GM19455 (cell line): ENCODE results near the gene GRM1.
"Not testable (repeated sequence)": the region's sequence is repeated elsewhere in the genome, so short reads cannot be mapped to it uniquely, and the experiment has no call there.

Experiments
- ATAC-seq: cut with Tn5 transposase; IDR thresholded peaks from one replicate; pipeline ENCODE4 v1.9.1; 2021; ENCODE audit not compliant: unreplicated experiment

GRM1 gene

GRCh38 chr6:146267946-146268345 lies 239.1 kb downstream of the GRM1 start:
- ATAC-seq = no peak

DNA sequence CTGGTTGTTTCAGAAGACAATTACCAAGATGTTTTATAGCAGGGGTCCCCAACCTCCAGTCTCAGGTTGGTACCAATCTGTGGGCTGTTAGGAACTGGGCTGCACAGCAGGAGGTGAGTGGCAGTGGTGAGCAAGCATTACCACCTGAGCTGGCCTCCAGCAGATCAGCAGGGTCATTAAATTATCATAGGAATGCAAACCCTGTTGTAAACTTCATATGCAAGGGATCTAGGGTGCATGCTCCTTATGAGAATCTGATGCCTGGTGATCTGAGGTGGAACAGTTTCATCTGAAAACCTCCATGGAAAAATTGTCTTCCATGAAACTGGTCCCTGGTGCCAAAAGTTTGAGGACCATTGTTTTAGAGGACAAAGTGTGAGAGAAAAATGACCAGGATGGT lies 240.6 kb downstream of the GRM1 start:
- ATAC-seq = no peak

DNA sequence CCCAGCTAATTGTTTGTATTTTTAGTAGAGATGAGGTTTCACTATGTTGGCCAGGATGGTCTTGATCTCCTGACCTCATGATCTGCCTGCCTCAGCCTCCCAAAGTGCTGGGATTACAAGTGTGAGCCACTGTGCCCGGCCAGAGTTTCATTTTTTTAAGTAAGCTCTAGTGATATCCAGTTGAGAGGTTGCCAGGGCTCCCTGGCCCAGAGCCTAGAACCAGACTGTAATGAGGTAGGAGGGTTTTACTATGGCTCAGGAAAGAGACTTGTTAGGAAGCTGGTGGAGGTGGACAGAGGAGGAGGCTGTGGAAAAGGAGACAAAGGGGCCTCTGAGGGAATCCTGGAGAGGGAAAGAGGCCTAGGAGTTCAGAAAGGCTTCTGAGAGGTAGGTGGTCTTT lies 242.3 kb downstream of the GRM1 start:
- ATAC-seq = not testable (repeated sequence)

DNA sequence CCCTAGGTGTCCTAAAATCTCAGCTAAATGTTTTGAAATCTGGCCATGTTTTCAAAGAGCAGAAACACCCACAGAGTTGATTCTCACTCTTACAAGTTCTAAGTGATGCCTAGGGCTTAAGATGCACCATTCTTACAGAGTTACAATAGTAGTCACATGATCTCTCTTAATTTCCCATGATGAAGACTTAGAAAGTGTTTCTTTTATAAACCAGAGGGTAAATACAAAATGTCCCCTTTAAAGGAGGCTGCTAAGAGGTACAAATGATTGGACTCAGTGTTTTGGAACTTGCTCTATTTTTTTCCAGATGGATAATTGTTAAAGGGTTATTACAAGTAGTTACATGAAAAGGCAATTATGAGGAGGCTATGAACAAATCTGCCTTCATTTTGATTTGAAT lies 244.6 kb downstream of the GRM1 start:
- no peak for ATAC-seq

- no peak for ATAC-seq
These were observed 248.3 kb downstream of the GRM1 start for GRCh38 chr6:146277142-146277541.

DNA sequence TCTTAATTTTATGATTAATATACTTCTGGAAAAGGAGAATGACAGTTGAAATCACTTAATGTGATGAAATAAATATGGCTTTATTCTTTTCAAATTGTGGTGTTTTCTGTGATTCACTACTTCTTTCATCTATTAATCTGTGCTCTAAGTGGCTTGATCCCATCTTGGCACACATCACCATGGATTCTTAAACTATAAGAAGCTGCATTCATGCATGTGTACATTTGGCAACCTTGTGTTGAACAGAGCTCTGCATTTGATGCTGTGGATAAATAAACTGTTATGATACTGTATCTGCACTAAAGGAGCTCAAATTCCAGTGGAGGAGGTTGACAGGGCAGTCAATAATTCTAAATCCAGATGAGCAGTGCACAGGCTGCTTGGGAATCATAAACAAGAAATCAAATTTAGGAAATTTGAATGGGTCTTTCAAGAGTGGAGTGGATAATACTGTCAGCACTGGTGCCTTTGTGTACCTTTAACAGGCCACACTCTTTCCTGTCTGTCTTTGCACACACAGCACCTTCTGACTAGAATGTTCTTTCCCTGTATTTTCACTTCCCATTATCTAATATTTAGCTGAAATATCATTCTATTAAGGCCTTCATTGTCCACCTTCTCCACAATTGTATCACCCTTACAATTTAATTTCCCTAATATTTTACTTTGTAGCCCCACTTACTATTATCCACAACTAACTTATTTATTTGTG lies 252.9 kb downstream of the GRM1 start:
- ATAC-seq = no peak

- no peak for ATAC-seq
These were observed 254.0 kb downstream of the GRM1 start for GRCh38 chr6:146282837-146283236.

DNA sequence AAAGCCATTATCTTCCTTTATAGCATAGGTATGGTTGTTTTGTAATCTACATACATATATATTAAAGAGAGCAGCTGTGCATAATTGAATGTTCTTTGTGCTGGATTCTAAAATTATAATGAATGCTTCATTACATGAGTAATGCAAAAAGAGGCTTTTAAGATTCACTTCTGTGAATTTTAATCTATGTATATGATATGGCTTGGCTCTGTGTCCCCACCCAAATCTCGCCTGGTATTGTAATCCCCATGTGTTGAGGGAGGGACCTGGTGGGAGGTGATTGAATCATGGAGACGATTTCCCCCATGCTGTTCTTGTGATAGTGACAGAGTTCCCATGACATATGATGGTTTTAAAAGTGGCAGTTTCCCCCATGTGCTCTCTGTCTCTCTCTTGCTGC lies 255.4 kb downstream of the GRM1 start:
- no peak for ATAC-seq

GRCh38 chr6:146286961-146287360 lies 258.1 kb downstream of the GRM1 start:
- ATAC-seq = no peak

- ATAC-seq = no peak
These were observed 259.0 kb downstream of the GRM1 start for GRCh38 chr6:146287691-146288369.

DNA sequence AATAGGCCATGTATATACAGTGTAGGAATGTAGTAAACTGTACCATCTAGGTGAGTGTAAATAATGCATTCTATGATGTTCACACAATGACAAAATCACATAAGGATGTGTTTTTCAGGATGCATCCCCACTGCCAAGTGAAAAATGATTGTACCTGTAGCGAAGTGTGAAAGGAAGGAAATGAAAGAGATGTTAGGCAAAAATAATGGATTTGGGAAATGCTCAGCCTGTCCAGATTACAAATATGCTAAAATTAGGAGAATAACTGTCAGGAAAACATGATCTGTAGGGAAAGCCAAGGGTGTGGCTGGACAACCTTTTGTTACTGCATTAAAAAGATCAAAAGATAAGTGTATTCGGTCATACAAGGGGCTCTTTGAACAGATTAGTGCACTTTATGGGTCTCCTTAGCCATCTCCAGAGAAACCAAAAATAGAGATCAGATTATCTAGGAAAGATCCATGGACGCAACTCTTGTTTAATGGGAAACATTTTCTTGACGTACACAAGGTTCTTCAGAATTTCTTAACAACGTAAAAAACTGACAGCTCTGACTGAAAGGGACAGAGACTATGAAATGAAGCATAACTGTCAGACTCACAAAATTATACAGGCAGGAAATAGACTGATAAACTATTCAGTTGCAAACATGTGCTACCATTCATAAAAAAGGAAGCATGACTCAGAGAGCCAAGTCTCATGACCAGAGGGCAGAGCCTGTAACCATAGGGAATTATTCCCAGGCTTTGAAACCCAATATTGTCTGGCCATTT lies 261.1 kb downstream of the GRM1 start:
- no peak for ATAC-seq

DNA sequence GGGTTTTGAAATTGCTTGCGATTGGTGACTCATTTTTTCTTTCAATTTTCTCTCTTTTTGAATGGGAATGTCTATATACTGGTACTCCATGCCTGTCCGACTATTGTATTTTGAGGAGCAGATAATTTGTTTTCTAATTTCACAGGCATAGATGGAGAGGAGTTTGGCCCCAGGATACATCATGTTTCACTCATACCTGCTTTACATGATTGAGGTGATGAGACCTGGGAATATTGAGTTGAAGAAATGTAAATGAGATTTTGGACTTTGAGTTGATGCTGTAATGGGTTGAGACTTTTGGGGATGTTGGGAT lies 261.7 kb downstream of the GRM1 start:
- no peak for ATAC-seq

GRCh38 chr6:146292506-146292905 lies 263.6 kb downstream of the GRM1 start:
- no peak for ATAC-seq

DNA sequence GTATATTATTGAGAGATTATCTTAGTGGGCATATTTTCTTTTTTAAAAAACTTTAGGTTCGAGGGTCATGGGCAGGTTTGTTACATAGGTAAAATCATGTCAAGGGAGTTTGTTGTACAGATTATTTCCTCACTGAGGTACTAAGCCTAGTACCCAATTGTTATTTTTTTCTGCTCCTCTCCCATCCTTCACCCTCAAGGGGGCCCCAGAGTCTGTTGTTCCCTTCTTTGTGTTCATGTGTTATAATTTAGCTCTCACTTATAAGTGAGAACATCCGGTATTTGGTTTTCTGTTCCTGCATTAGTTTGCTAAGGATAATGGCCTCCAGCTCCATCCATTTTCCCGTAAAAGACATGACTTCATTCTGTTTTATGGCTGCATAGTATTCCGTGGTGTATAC lies 266.8 kb downstream of the GRM1 start:
- no peak for ATAC-seq

GRCh38 chr6:146297815-146298214 lies 269.0 kb downstream of the GRM1 start:
- no peak for ATAC-seq

DNA sequence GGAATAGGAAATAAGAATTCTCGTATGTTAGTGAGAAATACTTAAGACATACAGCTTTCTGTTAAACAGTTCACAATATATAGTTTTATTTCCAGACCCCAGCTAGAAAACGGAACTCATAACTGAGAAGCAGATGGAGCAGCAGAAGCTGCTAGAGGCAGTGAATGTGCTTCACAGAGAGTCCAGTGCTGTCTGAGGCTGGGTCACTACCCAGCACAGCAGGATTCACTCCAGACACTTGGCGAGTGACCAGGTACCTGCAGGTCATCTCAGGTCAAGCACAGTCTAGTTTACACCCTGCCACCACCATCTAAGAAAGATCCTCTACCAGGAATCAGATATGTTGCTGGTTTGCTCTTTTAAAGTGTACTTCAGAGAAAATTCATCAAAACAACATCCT lies 271.7 kb downstream of the GRM1 start:
- ATAC-seq = no peak

GRCh38 chr6:146301764-146302163 lies 272.9 kb downstream of the GRM1 start:
- no peak for ATAC-seq

- no peak for ATAC-seq
These were observed 274.1 kb downstream of the GRM1 start for GRCh38 chr6:146302994-146303393.

DNA sequence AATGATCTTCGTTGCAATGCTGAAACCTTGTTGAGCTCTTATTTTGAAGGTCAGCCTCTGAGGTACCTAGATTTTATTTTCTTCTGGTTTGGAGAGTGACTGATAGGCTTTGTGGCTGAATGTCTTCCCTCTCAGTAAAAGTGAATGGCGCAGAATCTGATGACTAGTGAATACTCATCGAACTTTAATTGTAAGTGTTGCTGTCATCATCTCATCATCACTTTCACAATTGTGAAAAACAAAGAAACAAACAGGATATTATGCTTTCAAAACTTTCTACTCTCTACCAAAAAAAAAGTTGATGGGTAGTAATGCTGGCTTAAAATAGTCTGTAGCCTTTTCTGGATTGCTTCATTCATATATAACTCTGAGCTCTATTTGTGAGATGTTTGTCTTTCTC lies 275.3 kb downstream of the GRM1 start:
- ATAC-seq = no peak

GRCh38 chr6:146305092-146305491 lies 276.2 kb downstream of the GRM1 start:
- no peak for ATAC-seq

DNA sequence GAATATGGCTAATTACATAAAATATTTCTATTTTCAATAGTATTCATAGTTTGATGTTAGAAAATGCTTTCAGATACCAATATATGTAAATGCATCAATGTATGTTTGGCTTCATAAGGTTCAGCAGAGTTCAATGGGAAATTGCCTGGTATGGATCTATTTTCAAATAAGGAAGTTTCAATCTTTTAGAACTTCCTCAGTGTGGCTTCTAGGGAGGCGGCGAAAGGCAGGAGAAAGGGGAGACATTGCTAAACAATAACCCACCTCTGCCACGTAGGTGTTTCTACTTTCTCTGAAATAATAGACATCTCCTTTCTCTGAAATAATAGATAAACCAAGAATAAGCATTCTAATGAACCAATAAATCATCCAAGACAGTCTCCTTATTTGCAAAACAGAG lies 277.1 kb downstream of the GRM1 start:
- no peak for ATAC-seq

DNA sequence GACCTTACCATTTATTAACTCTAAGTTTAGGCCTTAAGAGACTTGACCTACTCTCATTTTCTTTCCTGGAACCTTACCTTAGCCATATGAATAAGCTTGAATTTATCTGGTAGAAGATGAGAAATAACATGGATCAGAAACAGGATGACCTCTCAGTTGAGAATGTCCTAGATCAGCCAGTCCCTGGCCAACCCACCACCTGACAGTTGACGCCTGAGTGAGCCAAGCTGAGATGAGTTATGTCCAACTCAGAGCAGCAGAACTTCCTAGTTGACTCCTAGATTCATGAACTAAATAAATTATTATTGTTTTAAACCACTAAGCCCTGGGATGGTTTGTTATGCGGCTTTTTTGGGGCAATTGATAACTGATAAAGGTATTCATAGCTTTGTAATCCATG lies 281.8 kb downstream of the GRM1 start:
- no peak for ATAC-seq
